ENCODE data around the gene GFER. TPM values are rescaled to one million over a fixed set of nuclear protein-coding genes. Genes with fewer than 3 reads are reported as not detected.

GFER gene
- total and polyA plus RNA-seq, 2 of the 8 experiments (the other 6 are each of a cell fraction or from before 2014, with no cell fraction given): 17.7 to 37.9 TPM

DNA sequence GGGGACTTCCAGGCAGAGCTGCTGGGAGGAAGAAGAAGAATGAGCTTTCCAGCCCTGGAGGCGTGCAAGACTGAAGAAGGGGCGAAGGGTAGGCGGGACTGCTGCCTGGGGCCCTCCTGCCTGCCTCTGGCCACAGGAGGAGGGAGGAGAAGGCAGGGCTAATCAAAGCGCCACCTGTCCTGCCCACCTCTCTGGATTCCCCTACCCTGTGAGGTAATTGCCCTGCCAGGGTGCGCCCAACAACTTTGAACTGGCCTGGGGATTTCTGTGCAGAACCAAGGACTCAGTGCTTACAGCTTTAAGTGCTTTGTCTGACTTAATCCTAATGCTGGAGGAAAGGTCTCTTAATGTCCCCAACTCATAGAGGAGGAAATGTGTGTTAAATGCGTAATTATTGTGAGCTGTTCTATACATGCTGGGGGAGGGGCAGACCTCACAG, 2.6 kb upstream of the GFER start, which contains the start of gene NOXO1:
TSS of gene NOXO1 (minus strand) at position 72 of the 439 bp plus-strand sequence. CDS start 290 bp downstream, outside the sequence.
- H3K27ac ChIP-seq (ENCODE audit: low read depth, low read length): no peak within 1 kb of the TSS
- H2AFZ ChIP-seq (ENCODE audit: low read length): no peak within 1 kb of the TSS
- FAIRE-seq (no peak), DNase-seq (ENCODE audit: low read depth in 1 of 2, low spot score in 2 of 2) (peak in 1 of 2 experiments; percentile 49)
- H2BK120ac ChIP-seq (replicated peaks; ENCODE audit: low read depth, low read length): no peak within 1 kb of the TSS
- peaks cover 2 to 19% (median 10%) of the 10 kb centered on the region in 4 experiments; a peak in 5 of 8 replicates for H3K36me3 ChIP-seq (ENCODE audit: control insufficient read depth in 2 of 4, insufficient read depth in 4 of 4, low read length in 3 of 4)
- H3K9ac ChIP-seq (replicated peaks in 1 of 4; ENCODE audit: extremely low read depth in 1 of 4, low read depth in 3 of 4, low read length in 3 of 4): no peak within 1 kb of the TSS
- no peak within 1 kb of the TSS for H3K56ac ChIP-seq (replicated peaks; ENCODE audit: insufficient read length, low read depth, low read length)
- H4K8ac ChIP-seq (ENCODE audit: extremely low read depth, insufficient read depth, low read length): peak within 1 kb of the TSS; percentile 12; the same call in 1 of the 2 replicates
- no peaks in the 10 kb centered on the region for H3K79me1 ChIP-seq (ENCODE audit: low read depth, low read length)
- no peak within 1 kb of the TSS for H3K14ac ChIP-seq (ENCODE audit: insufficient read length)
- H3K23me2 ChIP-seq (ENCODE audit: low read depth, low read length): peaks cover 26% of the 10 kb centered on the region
- H3K23ac ChIP-seq (ENCODE audit: insufficient read length): no peak within 1 kb of the TSS
- peak within 1 kb of the TSS; percentile 87 to 91 for H3K4me2 ChIP-seq (ENCODE audit: insufficient read depth in 1 of 2, low read depth in 2 of 2, low read length in 2 of 2)
- H3K4me1 ChIP-seq (replicated peaks in 1 of 4; ENCODE audit: control insufficient read depth in 3 of 4, insufficient read depth in 4 of 4, low read length in 3 of 4): peaks cover 3 to 40% (median 27%) of the 10 kb centered on the region in 4 experiments
- no peak for TF ChIP-seq POLR2AphosphoS5 (IDR thresholded peaks at IDR 0.05; ENCODE audit: low read depth, low read length)
- TF ChIP-seq, protein P1, sequence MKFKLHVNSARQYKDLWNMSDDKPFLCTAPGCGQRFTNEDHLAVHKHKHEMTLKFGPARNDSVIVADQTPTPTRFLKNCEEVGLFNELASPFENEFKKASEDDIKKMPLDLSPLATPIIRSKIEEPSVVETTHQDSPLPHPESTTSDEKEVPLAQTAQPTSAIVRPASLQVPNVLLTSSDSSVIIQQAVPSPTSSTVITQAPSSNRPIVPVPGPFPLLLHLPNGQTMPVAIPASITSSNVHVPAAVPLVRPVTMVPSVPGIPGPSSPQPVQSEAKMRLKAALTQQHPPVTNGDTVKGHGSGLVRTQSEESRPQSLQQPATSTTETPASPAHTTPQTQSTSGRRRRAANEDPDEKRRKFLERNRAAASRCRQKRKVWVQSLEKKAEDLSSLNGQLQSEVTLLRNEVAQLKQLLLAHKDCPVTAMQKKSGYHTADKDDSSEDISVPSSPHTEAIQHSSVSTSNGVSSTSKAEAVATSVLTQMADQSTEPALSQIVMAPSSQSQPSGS (IDR thresholded peaks at IDR 0.05; ENCODE audit: low read length): 0 out of 2 replicates have a peak, but pooled peaks have one; percentile 31
- CTCF ChIA-PET (ENCODE audit: partially characterized antibody): interaction anchor here (0.6 to 3.1 kb wide), 7 partner anchors 9 to 198 kb away, joined by 3 to 8 read pairs (median 4); no protein-coding TSS in a partner anchor
- H2AK5ac ChIP-seq (ENCODE audit: low read depth, low read length): no peak within 1 kb of the TSS
- no peaks in the 10 kb centered on the region for H3K9me3 ChIP-seq (ENCODE audit: insufficient read depth in 2 of 2, low read depth in 1 of 2, low read length in 1 of 2)
- H3K18ac ChIP-seq (ENCODE audit: extremely low read depth, low read length): peak within 1 kb of the TSS; percentile 32
- POLR2A ChIA-PET (ENCODE audit: partially characterized antibody): interaction anchor here (0.8 to 28.2 kb wide), 10 partner anchors 9 to 199 kb away, joined by 3 to 736 read pairs (median 4); partner anchors contain the start of genes NDUFB10, NUBP2, RNF151 and RPS2
- no peak within 1 kb of the TSS for H2BK20ac ChIP-seq (ENCODE audit: low read length)
- H3K27me3 ChIP-seq (replicated peaks in 1 of 4; ENCODE audit: control insufficient read depth in 3 of 4, extremely low read depth in 1 of 4, insufficient read depth in 3 of 4, low read length in 3 of 4): peaks cover 8 to 40% (median 39%) of the 10 kb centered on the region in 4 experiments; a peak in 6 of 7 replicates
- 57% methylated on average over 4 of the region's 6 CpGs; no CpG with 5 or more reads in 1 of the 2 experiments for WGBS, 2 experiments (ENCODE audit: extremely low coverage in 1 of 2, insufficient coverage in 1 of 2, insufficient read length in 1 of 2, insufficient replicate concordance in 2 of 2, low coverage in 1 of 2, low lambda C conversion rate in 2 of 2, missing lambda C conversion rate in 1 of 2)
- peaks cover 0 to 9% of the 10 kb centered on the region in 2 experiments; a peak in 1 of 4 replicates for H3K79me2 ChIP-seq (ENCODE audit: control insufficient read depth in 1 of 2, insufficient read depth in 2 of 2, low read length in 2 of 2)
- H3K4ac ChIP-seq (replicated peaks; ENCODE audit: insufficient read length, low read depth, low read length): no peak within 1 kb of the TSS
- no peak within 1 kb of the TSS for H4K91ac ChIP-seq (replicated peaks; ENCODE audit: insufficient read length, low read length)
- H2BK5ac ChIP-seq (ENCODE audit: low read depth, low read length): no peak within 1 kb of the TSS
- no peak within 1 kb of the TSS for H2BK12ac ChIP-seq (ENCODE audit: low read depth, low read length)
- H3K4me3 ChIP-seq (ENCODE audit: extremely low read depth in 1 of 4, insufficient read depth in 2 of 4, low read depth in 3 of 4, low read length in 4 of 4): peak within 1 kb of the TSS in 3 of 4 experiments; percentile 31 to 61 (median 38); a peak in 6 of 8 replicates
- H2BK15ac ChIP-seq (ENCODE audit: low read length): peak within 1 kb of the TSS; percentile 61; the same call in 1 of the 2 replicates
- peaks cover 0 to 12% of the 10 kb centered on the region in 2 experiments for H4K20me1 ChIP-seq (replicated peaks in 1 of 2; ENCODE audit: control insufficient read depth in 1 of 2, insufficient read depth in 2 of 2, low read length in 2 of 2)
- no peak within 1 kb of the TSS for H4K5ac ChIP-seq (ENCODE audit: insufficient read length, low read depth, low read length)
